Natural killer cell (primary cell): Measurements from ENCODE around the gene MUC4. TPM values are rescaled to one million over a fixed set of nuclear protein-coding genes. Genes with fewer than 3 reads are reported as not detected.
A peak's percentile ranks its signal among the peaks of the same experiment; 100 is the strongest.

Source experiments
- ATAC-seq, 3 donors: fragments of 150-1000 bp in 2 of 3; fragments of 200-7000 bp in 1 of 3; cut with Tn5 transposase; 1 replicate in 1 of 3; 2 replicates in 2 of 3; pipeline ENCODE4 v1.10.0; 2021; ENCODE audit warnings: mild to moderate bottlenecking in 2 of 3, moderate library complexity in 2 of 3
- DNase-seq, 2 donors: peaks; one replicate each; pipeline versions ENCODE4 v3.0.0 to v3.0.0-alpha.2; 2013 to 2021; ENCODE audit warnings: mixed read lengths in 1 of 2
- H3K27ac ChIP-seq: one replicate; pipeline ENCODE4 v1.5.1; 2013; ENCODE audit warnings: mild to moderate bottlenecking, low read length
- H3K27me3 ChIP-seq: one replicate; pipeline ENCODE4 v1.6.1; 2013; ENCODE audit warnings: low read length; ENCODE audit not compliant: control insufficient read depth, insufficient read depth
- H3K36me3 ChIP-seq: one replicate; pipeline ENCODE4 v1.6.1; 2013; ENCODE audit warnings: low read length; ENCODE audit not compliant: control insufficient read depth, insufficient read depth
- H3K4me1 ChIP-seq: one replicate; pipeline ENCODE4 v1.6.1; 2013; ENCODE audit warnings: low read length; ENCODE audit not compliant: control insufficient read depth, insufficient read depth
- H3K4me3 ChIP-seq: one replicate; pipeline ENCODE4 v1.5.1; 2013; ENCODE audit warnings: low read length
- H3K9me3 ChIP-seq: one replicate; pipeline ENCODE4 v1.6.1; 2013; ENCODE audit warnings: low read length; ENCODE audit not compliant: control insufficient read depth, insufficient read depth
- H3K27ac Mint-ChIP-seq, 2 donors: one replicate each; pipeline ENCODE4 v1.8.0; 2022; ENCODE audit warnings: mild to moderate bottlenecking in 2 of 2, mixed read lengths in 2 of 2, moderate library complexity in 1 of 2
- H3K27me3 Mint-ChIP-seq, 2 donors: one replicate each; pipeline ENCODE4 v1.8.0; 2022; ENCODE audit warnings: low read depth in 2 of 2, mixed read lengths in 2 of 2
- H3K36me3 Mint-ChIP-seq: one replicate; pipeline ENCODE4 v1.8.0; 2022; ENCODE audit warnings: mixed read lengths
- H3K4me1 Mint-ChIP-seq, 2 donors: one replicate each; pipeline ENCODE4 v1.8.0; 2022; ENCODE audit warnings: mixed read lengths in 2 of 2
- H3K4me3 Mint-ChIP-seq: one replicate; pipeline ENCODE4 v1.8.0; 2022; ENCODE audit warnings: mild to moderate bottlenecking, moderate library complexity, mixed read lengths
- H3K9me3 Mint-ChIP-seq, 2 donors: one replicate each; pipeline ENCODE4 v1.8.0; 2022; ENCODE audit warnings: mixed read lengths in 2 of 2
- CTCF ChIP-seq: fragments of 200-600 bp; IDR thresholded peaks from one replicate; pipeline ENCODE4 v1.8.0; 2022; ENCODE audit warnings: antibody characterized with exemption
- WGBS: methylation state at CpG from one replicate; pipeline ENCODE4 v1.1.7; 2013; ENCODE audit warnings: missing lambda C conversion rate; ENCODE audit not compliant: insufficient coverage; 5-methylcytosine and 5-hydroxymethylcytosine counted together
- intact Hi-C: fragments of 100-400 bp; cut with micrococcal nuclease; formaldehyde crosslinking; loops from one replicate; pipeline ENCODE4 v1.14.2; 2022
- total RNA-seq, 4 donors: library from RNA; stranded (reverse); fragments of 120-200 nt in 1 of 4; gene quantifications; one replicate each; pipeline versions ENCODE4 v1.2.3 to v1.2.4, GENCODE V29; 2013 to 2022

MUC4 gene, protein sequence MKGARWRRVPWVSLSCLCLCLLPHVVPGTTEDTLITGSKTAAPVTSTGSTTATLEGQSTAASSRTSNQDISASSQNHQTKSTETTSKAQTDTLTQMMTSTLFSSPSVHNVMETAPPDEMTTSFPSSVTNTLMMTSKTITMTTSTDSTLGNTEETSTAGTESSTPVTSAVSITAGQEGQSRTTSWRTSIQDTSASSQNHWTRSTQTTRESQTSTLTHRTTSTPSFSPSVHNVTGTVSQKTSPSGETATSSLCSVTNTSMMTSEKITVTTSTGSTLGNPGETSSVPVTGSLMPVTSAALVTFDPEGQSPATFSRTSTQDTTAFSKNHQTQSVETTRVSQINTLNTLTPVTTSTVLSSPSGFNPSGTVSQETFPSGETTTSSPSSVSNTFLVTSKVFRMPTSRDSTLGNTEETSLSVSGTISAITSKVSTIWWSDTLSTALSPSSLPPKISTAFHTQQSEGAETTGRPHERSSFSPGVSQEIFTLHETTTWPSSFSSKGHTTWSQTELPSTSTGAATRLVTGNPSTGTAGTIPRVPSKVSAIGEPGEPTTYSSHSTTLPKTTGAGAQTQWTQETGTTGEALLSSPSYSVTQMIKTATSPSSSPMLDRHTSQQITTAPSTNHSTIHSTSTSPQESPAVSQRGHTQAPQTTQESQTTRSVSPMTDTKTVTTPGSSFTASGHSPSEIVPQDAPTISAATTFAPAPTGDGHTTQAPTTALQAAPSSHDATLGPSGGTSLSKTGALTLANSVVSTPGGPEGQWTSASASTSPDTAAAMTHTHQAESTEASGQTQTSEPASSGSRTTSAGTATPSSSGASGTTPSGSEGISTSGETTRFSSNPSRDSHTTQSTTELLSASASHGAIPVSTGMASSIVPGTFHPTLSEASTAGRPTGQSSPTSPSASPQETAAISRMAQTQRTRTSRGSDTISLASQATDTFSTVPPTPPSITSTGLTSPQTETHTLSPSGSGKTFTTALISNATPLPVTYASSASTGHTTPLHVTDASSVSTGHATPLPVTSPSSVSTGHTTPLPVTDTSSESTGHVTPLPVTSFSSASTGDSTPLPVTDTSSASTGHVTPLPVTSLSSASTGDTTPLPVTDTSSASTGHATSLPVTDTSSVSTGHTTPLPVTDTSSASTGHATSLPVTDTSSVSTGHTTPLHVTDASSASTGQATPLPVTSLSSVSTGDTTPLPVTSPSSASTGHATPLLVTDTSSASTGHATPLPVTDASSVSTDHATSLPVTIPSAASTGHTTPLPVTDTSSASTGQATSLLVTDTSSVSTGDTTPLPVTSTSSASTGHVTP (N-terminal part only)
- 1 to 10 TPM in 1 of 3 donors, under 1 TPM in 2; 0.05 to 1.7 (median 0.38) TPM for total RNA-seq
- 0.09 TPM for total RNA-seq (2013)

- Mint-ChIP-seq H3K27me3 (no peaks in the 10 kb centered on the region), H3K4me1 (peaks cover 8 to 34% of the 10 kb centered on the region in 2 donors), H3K9me3 (no peaks in the 10 kb centered on the region), H3K36me3 (no peaks in the 10 kb centered on the region), H3K4me3 (no peak within 1 kb of the TSS), H3K27ac (peak within 1 kb of the TSS in 1 of 2 donors; percentile 48)
- TF ChIP-seq CTCF = no peak
- WGBS = 80% methylated on average over 11 of the region's 14 CpGs
- DNase-seq (no peak), ATAC-seq (no peak)
- Histone ChIP-seq H3K9me3 (no peaks in the 10 kb centered on the region), H3K36me3 (no peaks in the 10 kb centered on the region), H3K27ac (no peak within 1 kb of the TSS), H3K27me3 (no peaks in the 10 kb centered on the region), H3K4me3 (no peak within 1 kb of the TSS), H3K4me1 (peaks cover 7% of the 10 kb centered on the region)
- intact Hi-C loops = no loop called here
Observed at GRCh38 chr3:195811756-195812155, at the start of gene MUC4. MUC4 (minus strand) TSS chr3:195811929; CDS start chr3:195811817, 112 bp downstream.

DNA sequence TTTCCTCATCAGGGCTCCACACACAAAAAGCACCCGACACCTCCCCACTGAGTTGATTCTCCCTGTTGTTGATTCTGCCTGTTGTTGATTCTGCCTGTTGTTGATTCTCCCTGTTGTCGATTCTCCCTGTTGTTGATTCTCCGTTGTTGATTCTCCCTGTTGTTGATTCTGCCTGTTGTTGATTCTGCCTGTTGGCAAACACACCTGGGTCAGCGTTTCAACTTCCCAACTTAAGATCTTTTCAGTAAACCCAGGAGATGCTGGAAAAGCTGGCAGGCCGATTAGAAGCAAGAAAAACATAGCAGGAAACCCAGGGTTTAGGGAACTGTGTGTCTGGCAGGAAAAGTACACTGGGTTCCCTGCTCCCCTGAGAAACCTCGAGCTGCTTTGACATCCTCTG lies 48.7 kb upstream of the MUC4 start:
- H3K27ac Mint-ChIP-seq = peak overlapping the region in 1 of 2 donors; percentile 50
- 66% methylated on average over 6 of the region's 6 CpGs for WGBS
- intact Hi-C loops = no loop called here
- H3K4me3 Mint-ChIP-seq = no peak overlapping the region
- ATAC-seq (no peak), DNase-seq (no peak)
- peaks cover 9% of the 10 kb centered on the region for H3K36me3 ChIP-seq
- H3K27ac ChIP-seq = no peak overlapping the region
- no peak overlapping the region for H3K4me3 ChIP-seq
- H3K36me3 Mint-ChIP-seq = no peaks in the 10 kb centered on the region
- no peak for TF ChIP-seq CTCF
- H3K27me3 Mint-ChIP-seq = peaks cover 0 to 4% of the 10 kb centered on the region in 2 donors
- H3K4me1 ChIP-seq = peaks cover 8% of the 10 kb centered on the region
- H3K4me1 Mint-ChIP-seq = peaks cover 11 to 17% of the 10 kb centered on the region in 2 donors
- no peaks in the 10 kb centered on the region for H3K9me3 Mint-ChIP-seq
- peaks cover 2% of the 10 kb centered on the region for H3K27me3 ChIP-seq
- no peaks in the 10 kb centered on the region for H3K9me3 ChIP-seq

DNA sequence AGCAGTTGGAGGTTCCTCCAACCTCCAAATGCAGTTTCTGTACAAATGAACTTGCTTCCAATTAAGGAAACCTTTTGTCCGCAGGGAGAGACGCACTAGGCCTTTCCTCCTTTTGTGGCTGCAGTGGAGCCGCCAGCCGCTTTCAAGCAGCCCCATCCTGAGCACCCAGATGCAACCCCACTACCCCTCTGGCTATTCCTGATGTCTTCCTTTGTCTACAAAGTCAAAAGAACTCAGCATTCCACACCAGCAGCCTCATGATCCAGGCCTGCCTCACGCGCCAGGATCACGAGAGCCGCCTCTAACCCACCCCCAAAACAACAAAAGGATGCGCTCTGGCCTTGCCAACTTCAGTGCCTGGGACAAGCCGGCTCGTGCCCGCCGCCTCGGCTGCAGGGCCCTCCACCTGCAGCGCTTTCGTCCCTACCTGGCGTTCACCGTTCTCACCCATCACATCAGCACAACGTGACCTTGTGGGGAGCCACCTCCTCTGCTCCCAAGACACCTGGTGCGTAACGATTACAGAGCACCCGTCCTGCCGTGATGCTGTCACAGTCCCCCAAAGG lies 48.2 kb upstream of the MUC4 start:
- TF ChIP-seq CTCF = no peak
- ATAC-seq (no peak), DNase-seq (no peak)
- peaks cover 11 to 17% of the 10 kb centered on the region in 2 donors for H3K4me1 Mint-ChIP-seq
- H3K36me3 Mint-ChIP-seq = no peaks in the 10 kb centered on the region
- H3K27me3 Mint-ChIP-seq = peaks cover 0 to 4% of the 10 kb centered on the region in 2 donors
- H3K4me3 Mint-ChIP-seq = no peak overlapping the region
- intact Hi-C loops = loop anchor here (1.0 kb wide), 2 partner anchors 34 to 55 kb away; no protein-coding TSS in a partner anchor
- H3K27ac ChIP-seq = no peak overlapping the region
- WGBS = 84% methylated on average over 23 of the region's 23 CpGs
- H3K27ac Mint-ChIP-seq = peak overlapping the region in 1 of 2 donors; percentile 67
- peaks cover 9% of the 10 kb centered on the region for H3K36me3 ChIP-seq
- H3K27me3 ChIP-seq = peaks cover 2% of the 10 kb centered on the region
- H3K4me3 ChIP-seq = no peak overlapping the region
- no peaks in the 10 kb centered on the region for H3K9me3 Mint-ChIP-seq
- H3K4me1 ChIP-seq = peaks cover 8% of the 10 kb centered on the region
- H3K9me3 ChIP-seq = no peaks in the 10 kb centered on the region
